GM21390 (cell line): ENCODE measurements around the gene DOCK9.

Source experiments
- ATAC-seq: cut with Tn5 transposase; IDR thresholded peaks from one replicate; pipeline ENCODE4 v1.9.1; 2021; ENCODE audit not compliant: unreplicated experiment

Gene DOCK9

GRCh38 chr13:98856983-98857382, 120.9 kb downstream of the DOCK9 start:
- no peak for ATAC-seq

GRCh38 chr13:98854448-98854847, 123.4 kb downstream of the DOCK9 start:
- no peak for ATAC-seq

GRCh38 chr13:98853771-98854221, 124.1 kb downstream of the DOCK9 start:
- peak; percentile 100 for ATAC-seq

GRCh38 chr13:98851276-98851675, 126.6 kb downstream of the DOCK9 start:
- no peak for ATAC-seq

- ATAC-seq, result no peak
Observed at GRCh38 chr13:98848746-98849145, 129.1 kb downstream of the DOCK9 start.

- ATAC-seq, result no peak
Observed at GRCh38 chr13:98847780-98848179, 130.1 kb downstream of the DOCK9 start.

- no peak for ATAC-seq
Observed at GRCh38 chr13:98846986-98847385, 130.9 kb downstream of the DOCK9 start.

- no peak for ATAC-seq
Observed at GRCh38 chr13:98846521-98846920, 131.3 kb downstream of the DOCK9 start.

- no peak for ATAC-seq
Observed at GRCh38 chr13:98845742-98846141, 132.1 kb downstream of the DOCK9 start.

- no peak for ATAC-seq
Observed at GRCh38 chr13:98844021-98844420, 133.8 kb downstream of the DOCK9 start.

GRCh38 chr13:98843482-98843877, 134.4 kb downstream of the DOCK9 start:
- no peak for ATAC-seq

- peak; percentile 81 for ATAC-seq
Observed at GRCh38 chr13:98842858-98843481, 134.9 kb downstream of the DOCK9 start.

- ATAC-seq, result no peak
Observed at GRCh38 chr13:98842070-98842469, 135.8 kb downstream of the DOCK9 start.

- peak; percentile 94 for ATAC-seq
Observed at GRCh38 chr13:98839856-98840769, 137.8 kb downstream of the DOCK9 start.

GRCh38 chr13:98838776-98839175, 139.1 kb downstream of the DOCK9 start:
- no peak for ATAC-seq

- ATAC-seq, result no peak
Observed at GRCh38 chr13:98837896-98838295, 140.0 kb downstream of the DOCK9 start.

GRCh38 chr13:98835156-98835555, 142.7 kb downstream of the DOCK9 start:
- no peak for ATAC-seq

GRCh38 chr13:98834254-98834960, 143.5 kb downstream of the DOCK9 start:
- ATAC-seq, result no peak

GRCh38 chr13:98831236-98831635, 146.6 kb downstream of the DOCK9 start:
- no peak for ATAC-seq

- ATAC-seq, result no peak
Observed at GRCh38 chr13:98829541-98829940, 148.3 kb downstream of the DOCK9 start.

- no peak for ATAC-seq
Observed at GRCh38 chr13:98828614-98829013, 149.2 kb downstream of the DOCK9 start.

GRCh38 chr13:98827449-98827848, 150.4 kb downstream of the DOCK9 start:
- no peak for ATAC-seq
